Immature natural killer cell (primary cell): ENCODE data around the gene MAPK13. TPM values are rescaled to one million over a fixed set of nuclear protein-coding genes. Genes with fewer than 3 reads are reported as not detected.

Experiments
- DNase-seq, 3 donors: peaks; one replicate each; pipeline ENCODE4 v3.0.0; 2022; ENCODE audit warnings: mixed read lengths in 1 of 3
- H3K27ac Mint-ChIP-seq, 6 donors: one replicate each; pipeline ENCODE4 v1.8.0; 2020; ENCODE audit warnings: mixed read lengths in 6 of 6, mild to moderate bottlenecking in 5 of 6, inconsistent platforms in 4 of 6, moderate library complexity in 3 of 6
- H3K27me3 Mint-ChIP-seq, 3 donors: one replicate each; pipeline ENCODE4 v1.8.0; 2020 to 2021; ENCODE audit warnings: low read depth in 3 of 3, mild to moderate bottlenecking in 3 of 3, mixed read lengths in 3 of 3, moderate library complexity in 3 of 3, inconsistent platforms in 1 of 3
- H3K36me3 Mint-ChIP-seq, 3 donors: one replicate each; pipeline ENCODE4 v1.8.0; 2020; ENCODE audit warnings: mixed read lengths in 3 of 3, inconsistent platforms in 2 of 3, mild to moderate bottlenecking in 2 of 3
- H3K4me1 Mint-ChIP-seq, 2 donors: one replicate each; pipeline ENCODE4 v1.8.0; 2020; ENCODE audit warnings: inconsistent platforms in 2 of 2, mild to moderate bottlenecking in 2 of 2, mixed read lengths in 2 of 2, moderate library complexity in 1 of 2
- H3K4me3 Mint-ChIP-seq, 5 donors: one replicate each; pipeline ENCODE4 v1.8.0; 2020; ENCODE audit warnings: mild to moderate bottlenecking in 5 of 5, mixed read lengths in 5 of 5, inconsistent platforms in 3 of 5, moderate library complexity in 3 of 5
- H3K9me3 Mint-ChIP-seq, 6 donors: one replicate each; pipeline ENCODE4 v1.8.0; 2020; ENCODE audit warnings: mild to moderate bottlenecking in 6 of 6, mixed read lengths in 6 of 6, inconsistent platforms in 4 of 6, moderate library complexity in 3 of 6
- polyA plus RNA-seq, 3 donors: library from polyadenylated mRNA; unstranded; fragments of 300-500 nt; fragmentation: Illumina TruSeq; gene quantifications; one replicate each; pipeline ENCODE4 v1.2.3, GENCODE V29; 2021

MAPK13 gene
- polyA plus RNA-seq, 3 donors from 2014 or later, result 35.2 to 52.1 (median 38.4) TPM

GRCh38 chr6:36154286-36154685 is 24.0 kb downstream of the MAPK13 start:
- peaks cover 5 to 8% (median 6%) of the 10 kb centered on the region in 3 donors for H3K36me3 Mint-ChIP-seq
- no peak overlapping the region for H3K27ac Mint-ChIP-seq
- peaks cover 0 to 4% (median 0%) of the 10 kb centered on the region in 3 donors for H3K27me3 Mint-ChIP-seq
- no peaks in the 10 kb centered on the region for H3K9me3 Mint-ChIP-seq
- DNase-seq, result no peak
- H3K4me3 Mint-ChIP-seq, result no peak overlapping the region
- no peaks in the 10 kb centered on the region for H3K4me1 Mint-ChIP-seq

DNA sequence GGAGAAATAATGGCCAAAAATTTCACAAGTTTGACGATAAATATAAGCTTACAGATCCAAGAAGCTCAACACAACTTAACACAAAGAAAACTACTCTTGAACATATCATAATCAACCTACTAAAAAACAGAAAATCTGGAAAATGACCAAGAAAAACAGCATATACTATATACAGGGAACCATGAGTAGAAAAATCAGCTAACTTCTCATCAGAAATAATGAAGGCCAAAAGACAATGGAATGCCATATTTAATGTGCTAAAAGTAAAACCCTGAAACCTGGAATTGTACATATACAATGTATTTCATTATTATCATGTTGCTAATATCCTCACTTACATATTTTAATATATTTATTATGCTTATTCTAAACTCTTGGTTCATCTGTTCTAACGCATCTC is 25.3 kb downstream of the MAPK13 start:
- Mint-ChIP-seq H3K9me3 (no peaks in the 10 kb centered on the region), H3K4me1 (no peaks in the 10 kb centered on the region), H3K4me3 (no peak overlapping the region), H3K36me3 (peaks cover 5 to 10% (median 8%) of the 10 kb centered on the region in 3 donors), H3K27me3 (peaks cover 0 to 4% (median 0%) of the 10 kb centered on the region in 3 donors), H3K27ac (no peak overlapping the region)
- no peak for DNase-seq

GRCh38 chr6:36160147-36160760 is 29.9 kb downstream of the MAPK13 start:
- H3K9me3 Mint-ChIP-seq, result no peaks in the 10 kb centered on the region
- H3K4me3 Mint-ChIP-seq, result no peak overlapping the region
- peaks cover 0 to 3% (median 0%) of the 10 kb centered on the region in 3 donors for H3K27me3 Mint-ChIP-seq
- no peaks in the 10 kb centered on the region for H3K4me1 Mint-ChIP-seq
- no peak for DNase-seq
- no peak overlapping the region for H3K27ac Mint-ChIP-seq
- peaks cover 4 to 5% (median 5%) of the 10 kb centered on the region in 3 donors for H3K36me3 Mint-ChIP-seq

- Mint-ChIP-seq H3K27ac (peak overlapping the region; percentile 83 to 95 (median 90)), H3K4me3 (peak overlapping the region; percentile 26 to 74 (median 60)), H3K4me1 (peaks cover 31 to 41% of the 10 kb centered on the region in 2 donors), H3K27me3 (peaks cover 0 to 1% (median 0%) of the 10 kb centered on the region in 3 donors), H3K36me3 (no peaks in the 10 kb centered on the region), H3K9me3 (no peaks in the 10 kb centered on the region)
- peak; percentile 13 to 24 (median 23) for DNase-seq
Observed at GRCh38 chr6:36169023-36170007, 39.0 kb downstream of the MAPK13 start.

GRCh38 chr6:36170704-36171103 is 40.4 kb downstream of the MAPK13 start:
- Mint-ChIP-seq H3K4me3 (no peak overlapping the region), H3K36me3 (peaks cover 0 to 4% (median 3%) of the 10 kb centered on the region in 3 donors), H3K4me1 (peaks cover 31 to 41% of the 10 kb centered on the region in 2 donors), H3K27me3 (peaks cover 0 to 1% (median 0%) of the 10 kb centered on the region in 3 donors), H3K27ac (no peak overlapping the region), H3K9me3 (no peaks in the 10 kb centered on the region)
- no peak for DNase-seq

DNA sequence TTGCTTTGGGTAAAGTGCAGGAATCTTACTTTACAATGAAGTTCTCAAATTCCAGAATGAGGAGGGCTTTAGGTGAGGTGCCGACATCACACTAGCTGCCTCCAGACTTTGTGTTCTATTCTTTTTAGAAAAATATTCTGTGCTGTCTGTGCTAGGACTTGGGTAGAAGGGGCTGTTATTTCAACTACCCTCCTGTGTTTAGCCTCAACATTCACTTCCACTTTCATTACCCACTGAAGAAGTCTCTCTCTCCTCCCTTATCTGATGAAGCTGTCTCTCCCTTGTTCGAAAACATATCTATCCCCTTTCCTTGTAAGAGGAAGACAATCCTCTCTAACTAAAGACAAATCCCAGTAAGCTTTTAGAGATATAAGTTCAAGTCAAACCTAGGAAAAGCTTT is 41.3 kb downstream of the MAPK13 start:
- peaks cover 31 to 41% of the 10 kb centered on the region in 2 donors for H3K4me1 Mint-ChIP-seq
- peaks cover 0 to 4% (median 3%) of the 10 kb centered on the region in 3 donors for H3K36me3 Mint-ChIP-seq
- DNase-seq, result peak; percentile 2 to 18 (median 6)
- H3K27ac Mint-ChIP-seq, result peak overlapping the region; percentile 18 to 83 (median 78)
- no peaks in the 10 kb centered on the region for H3K9me3 Mint-ChIP-seq
- H3K4me3 Mint-ChIP-seq, result peak overlapping the region; percentile 27 to 54 (median 45)
- no peaks in the 10 kb centered on the region for H3K27me3 Mint-ChIP-seq

DNA sequence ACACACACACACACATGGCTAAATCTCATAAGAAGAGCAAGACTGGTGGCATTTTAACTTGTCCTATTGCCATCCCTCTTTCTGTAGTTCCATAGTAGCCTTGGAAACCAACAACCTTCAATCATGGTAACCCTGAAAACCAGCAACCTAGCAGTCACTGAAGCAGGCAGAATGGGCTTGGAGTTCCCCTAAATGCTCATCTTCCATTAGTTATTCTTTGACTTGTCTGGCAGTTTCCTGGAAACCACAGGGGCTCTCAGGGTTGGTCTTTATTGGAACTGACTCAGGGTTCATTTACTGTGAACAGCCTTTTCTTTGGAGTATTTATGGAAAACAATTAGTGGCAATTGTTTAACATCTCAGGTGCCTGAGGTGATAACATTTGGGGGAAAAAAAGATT is 46.9 kb downstream of the MAPK13 start:
- no peak overlapping the region for H3K27ac Mint-ChIP-seq

GRCh38 chr6:36178544-36178943 is 48.2 kb downstream of the MAPK13 start:
- Mint-ChIP-seq H3K4me1 (no peaks in the 10 kb centered on the region), H3K27me3 (peaks cover 0 to 5% (median 3%) of the 10 kb centered on the region in 3 donors), H3K9me3 (peaks cover 3 to 19% (median 14%) of the 10 kb centered on the region in 6 donors), H3K4me3 (no peak overlapping the region), H3K36me3 (peaks cover 13 to 33% (median 21%) of the 10 kb centered on the region in 3 donors), H3K27ac (no peak overlapping the region)
- no peak for DNase-seq

More for the DNA sequence above, 46.9 kb downstream of the MAPK13 start:
- H3K4me3 Mint-ChIP-seq, result no peak overlapping the region
- peaks cover 2 to 5% of the 10 kb centered on the region in 2 donors for H3K4me1 Mint-ChIP-seq
- peaks cover 3 to 19% (median 14%) of the 10 kb centered on the region in 6 donors for H3K9me3 Mint-ChIP-seq
- DNase-seq, result no peak
- H3K36me3 Mint-ChIP-seq, result peaks cover 13 to 22% (median 21%) of the 10 kb centered on the region in 3 donors
- peaks cover 0 to 5% (median 2%) of the 10 kb centered on the region in 3 donors for H3K27me3 Mint-ChIP-seq

DNA sequence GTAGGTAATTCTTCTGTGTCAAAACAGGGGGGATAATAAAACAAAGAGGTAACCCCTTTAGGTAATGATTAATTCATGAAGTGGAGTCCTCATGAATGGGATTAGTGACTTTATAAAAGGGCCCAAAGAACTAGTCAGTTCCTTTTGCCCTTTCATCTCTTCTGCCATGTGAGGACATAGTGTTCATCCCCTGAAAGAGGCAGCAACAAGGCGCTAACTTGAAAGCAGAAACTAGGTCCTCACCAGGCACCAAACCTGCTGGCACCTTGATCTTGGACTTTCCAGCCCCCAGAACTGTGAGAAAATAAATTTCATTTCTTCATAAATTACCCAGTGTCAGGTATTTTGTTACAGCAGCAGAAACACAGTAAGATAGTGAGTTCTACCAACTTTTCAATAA is 49.8 kb downstream of the MAPK13 start:
- H3K4me3 Mint-ChIP-seq, result no peak overlapping the region
- H3K36me3 Mint-ChIP-seq, result peaks cover 13 to 33% (median 21%) of the 10 kb centered on the region in 3 donors
- no peak for DNase-seq
- peaks cover 3 to 19% (median 14%) of the 10 kb centered on the region in 6 donors for H3K9me3 Mint-ChIP-seq
- no peaks in the 10 kb centered on the region for H3K4me1 Mint-ChIP-seq
- H3K27me3 Mint-ChIP-seq, result peaks cover 0 to 5% (median 3%) of the 10 kb centered on the region in 3 donors
- no peak overlapping the region for H3K27ac Mint-ChIP-seq

DNA sequence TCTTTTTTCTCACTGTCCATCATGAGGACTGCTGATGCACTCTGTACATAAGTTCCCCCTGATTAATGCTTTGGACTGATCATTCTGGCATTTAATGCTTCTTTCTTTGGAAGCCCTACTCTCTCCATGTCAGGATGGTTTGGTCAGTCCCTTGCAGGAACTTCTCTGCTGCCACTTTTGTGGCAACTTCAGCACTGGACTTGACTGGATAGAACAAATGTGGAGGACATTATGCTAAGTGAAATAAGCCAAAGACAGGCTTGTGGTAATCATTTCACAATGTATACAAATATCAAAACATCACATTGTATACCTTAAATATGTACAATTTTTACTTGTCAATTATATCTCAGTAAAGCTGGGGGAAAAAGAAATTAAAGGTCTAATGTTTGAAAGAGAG is 54.0 kb downstream of the MAPK13 start:
- Mint-ChIP-seq H3K36me3 (peaks cover 0 to 11% (median 1%) of the 10 kb centered on the region in 3 donors), H3K4me3 (no peak overlapping the region), H3K4me1 (no peaks in the 10 kb centered on the region), H3K9me3 (peaks cover 0 to 1% (median 0%) of the 10 kb centered on the region in 6 donors), H3K27me3 (peaks cover 0 to 3% (median 0%) of the 10 kb centered on the region in 3 donors), H3K27ac (no peak overlapping the region)
- no peak for DNase-seq

DNA sequence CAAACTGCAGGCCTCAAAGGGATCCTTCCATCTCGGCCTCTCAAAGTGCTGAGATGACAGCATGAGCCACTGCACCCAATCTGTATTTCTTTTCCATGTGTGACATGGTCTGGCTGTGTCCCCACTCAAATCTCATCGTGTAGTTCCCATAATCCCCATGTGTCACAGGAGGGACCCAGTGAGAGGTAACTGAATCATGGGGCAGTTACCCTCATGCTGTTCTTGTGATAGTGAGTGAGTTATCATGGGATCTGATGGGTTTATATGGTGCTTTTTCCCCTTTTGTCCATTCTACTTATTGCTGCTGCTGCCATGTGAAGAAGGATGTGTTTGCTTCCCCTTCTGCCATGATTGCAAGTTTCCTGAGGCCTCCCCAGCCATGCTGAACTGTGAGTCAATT is 55.9 kb downstream of the MAPK13 start:
- Mint-ChIP-seq H3K27ac (no peak overlapping the region), H3K36me3 (peaks cover 0 to 11% (median 0%) of the 10 kb centered on the region in 3 donors), H3K9me3 (no peaks in the 10 kb centered on the region), H3K4me3 (no peak overlapping the region), H3K4me1 (no peaks in the 10 kb centered on the region), H3K27me3 (peaks cover 0 to 2% (median 0%) of the 10 kb centered on the region in 3 donors)
- no peak for DNase-seq

- H3K4me3 Mint-ChIP-seq, result no peak overlapping the region
- no peaks in the 10 kb centered on the region for H3K4me1 Mint-ChIP-seq
- peak overlapping the region in 1 of 6 donors; percentile 28 for H3K27ac Mint-ChIP-seq
- H3K36me3 Mint-ChIP-seq, result peaks cover 0 to 8% (median 0%) of the 10 kb centered on the region in 3 donors
- no peak for DNase-seq
- no peaks in the 10 kb centered on the region for H3K9me3 Mint-ChIP-seq
- H3K27me3 Mint-ChIP-seq, result no peaks in the 10 kb centered on the region
Observed at GRCh38 chr6:36187446-36187845, 57.1 kb downstream of the MAPK13 start.
